Measurements from ENCODE around the gene XPO5. TPM values are rescaled to one million over a fixed set of nuclear protein-coding genes. Genes with fewer than 3 reads are reported as not detected.
A peak's percentile ranks its signal among the peaks of the same experiment; 100 is the strongest.

Gene XPO5
- total RNA-seq, 1 experiment from 2014 or later, result 114 TPM

DNA sequence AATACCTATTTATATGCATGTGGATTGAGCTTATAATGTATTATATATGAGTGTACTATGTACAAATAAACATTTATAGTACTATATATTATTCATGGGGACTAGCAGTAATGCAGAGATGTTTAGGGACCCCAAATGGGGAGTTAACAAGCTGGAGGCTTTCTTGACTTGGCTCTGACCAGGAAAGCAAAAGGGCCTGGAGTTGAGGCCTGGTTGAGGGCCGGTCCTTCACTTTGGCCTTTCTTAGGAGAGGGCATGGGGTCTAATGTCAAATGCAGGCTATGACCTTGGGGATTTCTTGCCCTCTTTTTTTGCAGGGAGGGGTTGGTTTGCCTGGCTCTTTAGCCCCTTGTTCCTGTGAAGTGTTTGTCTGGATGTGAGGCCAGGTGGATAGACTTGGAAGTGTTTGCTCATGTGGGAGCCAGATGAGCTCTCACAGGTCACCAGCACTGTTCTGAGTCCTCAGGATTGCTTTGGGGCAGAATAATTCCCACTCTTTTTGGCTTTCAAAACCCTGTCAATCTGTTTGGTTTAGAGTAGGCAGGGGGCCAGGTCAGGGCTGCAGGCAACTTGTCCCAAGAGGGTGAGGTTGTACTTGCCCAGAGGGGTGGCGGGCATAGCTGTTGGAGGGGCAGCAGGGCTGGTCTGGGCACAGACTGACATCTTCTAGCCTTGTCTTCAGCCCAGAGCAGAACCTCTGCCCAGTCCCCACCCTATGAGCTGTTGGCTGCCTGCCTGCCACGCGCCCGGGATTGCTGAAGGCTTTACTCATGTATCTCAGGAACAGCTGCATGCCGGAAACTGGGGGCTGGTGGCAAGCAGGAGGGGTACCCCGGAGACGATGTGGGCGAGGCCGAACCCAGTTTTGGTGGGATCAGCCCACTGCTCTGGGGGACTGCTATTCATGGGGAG is 83.8 kb downstream of the XPO5 start:
- Histone ChIP-seq H3T11ph (ENCODE audit: low read length) (no peak overlapping the region), H2BK5ac (ENCODE audit: insufficient read length, low read length) (no peak overlapping the region), H3K56ac (ENCODE audit: insufficient read length, low read depth, low read length) (no peak overlapping the region), H2BK12ac (ENCODE audit: insufficient read length, low read depth, low read length) (no peak overlapping the region), H2BK20ac (ENCODE audit: low read depth, low read length, poor library complexity, severe bottlenecking) (no peak overlapping the region), H4K91ac (ENCODE audit: insufficient read length, low read depth, low read length) (no peak overlapping the region), H4K8ac (replicated peaks; ENCODE audit: insufficient read length, low read depth, low read length) (no peak overlapping the region), H3K9me3 (ENCODE audit: control insufficient read depth, low read depth, low read length) (no peaks in the 10 kb centered on the region), H3K23ac (ENCODE audit: insufficient read length, low read depth, low read length) (no peak overlapping the region), H3K27me3 (ENCODE audit: insufficient read depth, low read length) (no peaks in the 10 kb centered on the region), H3K79me2 (ENCODE audit: insufficient read depth, low read length) (no peaks in the 10 kb centered on the region; the same call in 1 of the 2 replicates), H2AK5ac (ENCODE audit: insufficient read length, low read length) (no peak overlapping the region), H4K5ac (ENCODE audit: insufficient read length, low read depth, low read length) (no peak overlapping the region), H3K4ac (ENCODE audit: low read depth, low read length) (no peak overlapping the region), H3K79me1 (ENCODE audit: insufficient read depth, low read depth, low read length, poor library complexity, severe bottlenecking) (peaks cover 16% of the 10 kb centered on the region), H3K4me2 (ENCODE audit: insufficient read depth, insufficient read length, low read length) (no peak overlapping the region), H3K4me1 (ENCODE audit: insufficient read depth, low read length) (peaks cover 6% of the 10 kb centered on the region; the same call in 1 of the 2 replicates), H3K14ac (ENCODE audit: insufficient read depth, low read length) (no peak overlapping the region; the same call in 1 of the 2 replicates), H2AFZ (ENCODE audit: low read length) (no peak overlapping the region), H3K18ac (ENCODE audit: insufficient read length, low read depth, low read length) (no peak overlapping the region), H4K20me1 (ENCODE audit: control insufficient read depth, insufficient read depth, insufficient read length) (peaks cover 2% of the 10 kb centered on the region), H3K9ac (ENCODE audit: extremely low read depth, insufficient read length, low read length) (no peak overlapping the region), H2BK15ac (ENCODE audit: low read depth, low read length) (no peak overlapping the region), H3K23me2 (ENCODE audit: insufficient read length, low read depth, low read length, poor library complexity, severe bottlenecking) (no peaks in the 10 kb centered on the region), H2BK120ac (ENCODE audit: low read depth, low read length, poor library complexity, severe bottlenecking) (no peak overlapping the region), H3K27ac (ENCODE audit: insufficient read length, low read depth, low read length) (no peak overlapping the region)
- H3K27ac Mint-ChIP-seq, result peak overlapping the region in 2 of 3 experiments; percentile 87 to 92; a peak in 5 of 7 replicates
- no CpG with 5 or more reads among the region's 10 CpGs for WGBS (ENCODE audit: extremely low coverage, insufficient read length, low lambda C conversion rate)
- H3K36me3 Mint-ChIP-seq (ENCODE audit: insufficient read depth in 1 of 3, low read depth in 3 of 3), result peaks cover 0 to 4% (median 0%) of the 10 kb centered on the region in 3 experiments; a peak in 3 of 7 replicates
- H3K27me3 Mint-ChIP-seq (ENCODE audit: low read depth), result no peaks in the 10 kb centered on the region
- no peaks in the 10 kb centered on the region for H3K9me3 Mint-ChIP-seq
- no peak for TF ChIP-seq CTCF (conservative IDR thresholded peaks at IDR 0.05)
- DNase-seq, result no peak
- H3K4me3 Mint-ChIP-seq, result 0 out of 5 replicates have a peak overlapping the region, but pooled peaks of 1 of the 2 experiments have one; percentile 15
- H3K4me1 Mint-ChIP-seq, result peaks cover 30 to 37% of the 10 kb centered on the region in 2 experiments
